GM11168 (cell line): ENCODE data around the gene UMODL1.

ENCODE experiments used
- in situ Hi-C: fragments of 300-500 bp; cut with MboI; formaldehyde crosslinking; loops from one replicate; pipeline ENCODE4 v1.12.0; 2022; ENCODE audit warnings: low sequenced_read_pairs; ENCODE audit not compliant: unreplicated experiment

UMODL1 gene

GRCh38 chr21:42071146-42071737 is at the start of gene UMODL1:
Gene UMODL1 (plus strand): TSS chr21:42071317. CDS start chr21:42071317, 0 bp downstream.
- in situ Hi-C loops, result no loop called here

GRCh38 chr21:42021371-42022090 is 49.6 kb upstream of the UMODL1 start:
- in situ Hi-C loops, result no loop called here

- in situ Hi-C loops, result no loop called here
Measured at GRCh38 chr21:42022091-42022430, 49.1 kb upstream of the UMODL1 start.

GRCh38 chr21:42022906-42023305 is 48.2 kb upstream of the UMODL1 start:
- in situ Hi-C loops, result no loop called here

- in situ Hi-C loops, result no loop called here
Measured at GRCh38 chr21:42025376-42026081, 45.6 kb upstream of the UMODL1 start.

- in situ Hi-C loops, result no loop called here
Measured at GRCh38 chr21:42026082-42026435, 45.1 kb upstream of the UMODL1 start.

- in situ Hi-C loops, result no loop called here
Measured at GRCh38 chr21:42027085-42027821, 43.9 kb upstream of the UMODL1 start.

- in situ Hi-C loops, result no loop called here
Measured at GRCh38 chr21:42027822-42028765, 43.0 kb upstream of the UMODL1 start.

GRCh38 chr21:42028766-42029425 is 42.2 kb upstream of the UMODL1 start:
- in situ Hi-C loops, result no loop called here

- in situ Hi-C loops, result no loop called here
Measured at GRCh38 chr21:42030311-42030710, 40.8 kb upstream of the UMODL1 start.

GRCh38 chr21:42031241-42031640 is 39.9 kb upstream of the UMODL1 start:
- in situ Hi-C loops, result no loop called here

GRCh38 chr21:42031816-42032215 is 39.3 kb upstream of the UMODL1 start:
- in situ Hi-C loops, result no loop called here

- in situ Hi-C loops, result no loop called here
Measured at GRCh38 chr21:42032266-42032665, 38.9 kb upstream of the UMODL1 start.

GRCh38 chr21:42032968-42033367 is 38.1 kb upstream of the UMODL1 start:
- in situ Hi-C loops, result no loop called here

GRCh38 chr21:42036313-42036712 is 34.8 kb upstream of the UMODL1 start:
- in situ Hi-C loops, result no loop called here

GRCh38 chr21:42037516-42037915 is 33.6 kb upstream of the UMODL1 start:
- in situ Hi-C loops, result no loop called here

- in situ Hi-C loops, result no loop called here
Measured at GRCh38 chr21:42037943-42038342, 33.2 kb upstream of the UMODL1 start.

GRCh38 chr21:42038393-42038792 is 32.7 kb upstream of the UMODL1 start:
- in situ Hi-C loops, result no loop called here

GRCh38 chr21:42038826-42039425 is 32.2 kb upstream of the UMODL1 start:
- in situ Hi-C loops, result no loop called here
